Caco-2 (cell line): ENCODE data around the gene TXNDC9. TPM values are rescaled to one million over a fixed set of nuclear protein-coding genes. Genes with fewer than 3 reads are reported as not detected.

Source experiments
- BruUV-seq: library from RNA; stranded (reverse); fragments of 400-500 nt; replicated peaks from 2 replicates; lab custom pipeline; 2021; lab: Mats Ljungman, UMichigan
- CTCF ChIA-PET: fragments of 300-600 bp; sonication (Branson Sonifier 250); formaldehyde crosslinking; loops from one replicate; lab custom pipeline; 2022; ENCODE audit warnings: antibody characterized with exemption; lab: Charles Lee
- POLR2A ChIA-PET: fragments of 300-600 bp; sonication (Branson Sonifier 250); formaldehyde crosslinking; loops from one replicate; lab custom pipeline; 2022; ENCODE audit warnings: antibody characterized with exemption; lab: Charles Lee
- DNase-seq, 2 experiments: peaks; one replicate each; pipeline versions ENCODE4 v3.0.0 to v3.0.0-alpha.2; 2020 to 2022
- H3K27me3 ChIP-seq: replicated peaks from 2 replicates; pipeline ENCODE4 v1.6.0; 2011; ENCODE audit warnings: low read length; ENCODE audit not compliant: control insufficient read depth, insufficient read depth
- H3K36me3 ChIP-seq: 2 replicates; pipeline ENCODE4 v1.5.1; 2011; ENCODE audit warnings: low read length; ENCODE audit not compliant: control insufficient read depth, insufficient read depth
- H3K4me1 ChIP-seq: fragments of 250-450 bp; sonication (Bioruptor Pico); 2 replicates; pipeline ENCODE4 v1.5.1; 2020; ENCODE audit warnings: mild to moderate bottlenecking
- H3K4me3 ChIP-seq: 2 replicates; pipeline ENCODE4 v1.5.1; 2011; ENCODE audit warnings: low read depth, mild to moderate bottlenecking, control low read depth, low read length
- H3K9me3 ChIP-seq: fragments of 250-450 bp; sonication (Bioruptor Pico); 2 replicates; pipeline ENCODE4 v1.5.1; 2020; ENCODE audit warnings: mild to moderate bottlenecking, moderate library complexity
- H3K27ac Mint-ChIP-seq: one replicate; pipeline ENCODE4 v1.8.0; 2022; ENCODE audit warnings: mixed read lengths; ENCODE audit not compliant: unreplicated experiment
- H3K27me3 Mint-ChIP-seq: one replicate; pipeline ENCODE4 v1.8.0; 2022; ENCODE audit warnings: mixed read lengths; ENCODE audit not compliant: insufficient read depth, unreplicated experiment
- H3K36me3 Mint-ChIP-seq: one replicate; pipeline ENCODE4 v1.8.0; 2022; ENCODE audit warnings: mild to moderate bottlenecking, mixed read lengths; ENCODE audit not compliant: insufficient read depth, unreplicated experiment
- H3K4me1 Mint-ChIP-seq: one replicate; pipeline ENCODE4 v1.8.0; 2022; ENCODE audit warnings: low read depth, mixed read lengths; ENCODE audit not compliant: unreplicated experiment
- H3K4me3 Mint-ChIP-seq: one replicate; pipeline ENCODE4 v1.8.0; 2022; ENCODE audit warnings: mild to moderate bottlenecking, moderate library complexity, mixed read lengths; ENCODE audit not compliant: unreplicated experiment
- H3K9me3 Mint-ChIP-seq: one replicate; pipeline ENCODE4 v1.8.0; 2022; ENCODE audit warnings: mixed read lengths; ENCODE audit not compliant: unreplicated experiment
- intact Hi-C: fragments of 100-400 bp; cut with micrococcal nuclease; formaldehyde crosslinking; loops from one replicate; pipeline ENCODE4 v1.10.0; 2022; ENCODE audit not compliant: unreplicated experiment
- total RNA-seq: library from RNA; stranded (reverse); gene quantifications from 2 replicates; pipeline ENCODE4 v1.2.3, GENCODE V29; 2022
- TF ChIP-seq, protein P1 (sequence below), 2 experiments: fragments of 200-600 bp in 1 of 2; IDR thresholded peaks; 1 replicate in 1 of 2; 2 replicates in 1 of 2; pipeline versions ENCODE4 v1.5.1 to v1.8.0; 2011 to 2022; ENCODE audit warnings: antibody characterized with exemption in 1 of 2, control low read depth in 1 of 2, inconsistent platforms in 1 of 2, low read depth in 1 of 2, low read length in 1 of 2, mild to moderate bottlenecking in 1 of 2, moderate library complexity in 1 of 2; ENCODE audit not compliant: insufficient read depth in 1 of 2, severe bottlenecking in 1 of 2, unreplicated experiment in 1 of 2

The TXNDC9 gene
- total RNA-seq, 1 experiment from 2014 or later = 41.1 TPM

GRCh38 chr2:99297994-99298393 lies 38.1 kb downstream of the TXNDC9 start:
- Mint-ChIP-seq H3K27me3 (no peaks in the 10 kb centered on the region), H3K36me3 (no peaks in the 10 kb centered on the region), H3K4me3 (no peak overlapping the region), H3K9me3 (no peaks in the 10 kb centered on the region), H3K4me1 (no peaks in the 10 kb centered on the region), H3K27ac (no peak overlapping the region)
- BruUV-seq = no TSS peak
- ChIA-PET POLR2A (no interaction called here), CTCF (no interaction called here)
- intact Hi-C loops = no loop called here
- no peaks in the 10 kb centered on the region for H3K27me3 ChIP-seq
- DNase-seq = no peak
- TF ChIP-seq, protein P1, sequence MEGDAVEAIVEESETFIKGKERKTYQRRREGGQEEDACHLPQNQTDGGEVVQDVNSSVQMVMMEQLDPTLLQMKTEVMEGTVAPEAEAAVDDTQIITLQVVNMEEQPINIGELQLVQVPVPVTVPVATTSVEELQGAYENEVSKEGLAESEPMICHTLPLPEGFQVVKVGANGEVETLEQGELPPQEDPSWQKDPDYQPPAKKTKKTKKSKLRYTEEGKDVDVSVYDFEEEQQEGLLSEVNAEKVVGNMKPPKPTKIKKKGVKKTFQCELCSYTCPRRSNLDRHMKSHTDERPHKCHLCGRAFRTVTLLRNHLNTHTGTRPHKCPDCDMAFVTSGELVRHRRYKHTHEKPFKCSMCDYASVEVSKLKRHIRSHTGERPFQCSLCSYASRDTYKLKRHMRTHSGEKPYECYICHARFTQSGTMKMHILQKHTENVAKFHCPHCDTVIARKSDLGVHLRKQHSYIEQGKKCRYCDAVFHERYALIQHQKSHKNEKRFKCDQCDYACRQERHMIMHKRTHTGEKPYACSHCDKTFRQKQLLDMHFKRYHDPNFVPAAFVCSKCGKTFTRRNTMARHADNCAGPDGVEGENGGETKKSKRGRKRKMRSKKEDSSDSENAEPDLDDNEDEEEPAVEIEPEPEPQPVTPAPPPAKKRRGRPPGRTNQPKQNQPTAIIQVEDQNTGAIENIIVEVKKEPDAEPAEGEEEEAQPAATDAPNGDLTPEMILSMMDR (IDR thresholded peaks at IDR 0.05; ENCODE audit: insufficient read depth in 1 of 2, low read depth in 1 of 2, low read length in 1 of 2, severe bottlenecking in 1 of 2, unreplicated experiment in 1 of 2) = no peak
- no peak overlapping the region for H3K4me3 ChIP-seq
- peaks cover 4% of the 10 kb centered on the region; the same call in 1 of the 2 replicates for H3K4me1 ChIP-seq
- no peaks in the 10 kb centered on the region for H3K36me3 ChIP-seq
- no peaks in the 10 kb centered on the region for H3K9me3 ChIP-seq

DNA sequence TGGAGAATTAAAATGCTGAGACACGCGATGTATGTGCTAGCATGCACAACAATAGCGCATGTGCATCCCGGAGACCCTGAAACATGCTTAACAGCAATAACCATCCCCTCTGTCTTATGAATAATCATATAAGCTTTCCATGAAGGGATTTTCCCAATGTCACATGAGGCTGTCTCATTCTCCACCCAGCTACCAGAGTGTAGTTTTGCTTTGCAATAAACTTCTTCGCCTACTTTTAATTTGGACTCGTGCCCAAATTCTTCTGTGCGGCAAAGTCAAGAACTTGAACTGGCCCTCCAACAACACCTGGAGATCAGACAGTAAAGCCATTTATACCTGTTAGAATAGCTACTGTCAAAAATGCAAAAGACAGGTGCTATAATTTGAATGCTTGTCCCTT lies 50.6 kb downstream of the TXNDC9 start:
- H3K9me3 ChIP-seq = no peaks in the 10 kb centered on the region; the same call in 1 of the 2 replicates
- ChIA-PET CTCF (no interaction called here), POLR2A (no interaction called here)
- H3K4me1 ChIP-seq = no peaks in the 10 kb centered on the region
- no peak overlapping the region for H3K4me3 Mint-ChIP-seq
- no peak overlapping the region for H3K27ac Mint-ChIP-seq
- intact Hi-C loops = no loop called here
- H3K27me3 ChIP-seq = no peaks in the 10 kb centered on the region
- H3K36me3 ChIP-seq = no peaks in the 10 kb centered on the region
- peaks cover 1% of the 10 kb centered on the region for H3K27me3 Mint-ChIP-seq
- no peak overlapping the region for H3K4me3 ChIP-seq
- BruUV-seq = no TSS peak
- TF ChIP-seq, protein P1 (IDR thresholded peaks at IDR 0.05; ENCODE audit: insufficient read depth in 1 of 2, low read depth in 1 of 2, low read length in 1 of 2, severe bottlenecking in 1 of 2, unreplicated experiment in 1 of 2) = no peak
- H3K9me3 Mint-ChIP-seq = peaks cover 5% of the 10 kb centered on the region
- no peaks in the 10 kb centered on the region for H3K4me1 Mint-ChIP-seq
- no peak for DNase-seq
- H3K36me3 Mint-ChIP-seq = no peaks in the 10 kb centered on the region

GRCh38 chr2:99279969-99280695 lies 56.0 kb downstream of the TXNDC9 start:
- Histone ChIP-seq H3K36me3 (no peaks in the 10 kb centered on the region), H3K9me3 (peaks cover 22% of the 10 kb centered on the region), H3K27me3 (no peaks in the 10 kb centered on the region), H3K4me3 (no peak overlapping the region), H3K4me1 (peaks cover 12% of the 10 kb centered on the region)
- Mint-ChIP-seq H3K9me3 (peaks cover 28% of the 10 kb centered on the region), H3K27me3 (no peaks in the 10 kb centered on the region), H3K4me1 (peaks cover 7% of the 10 kb centered on the region), H3K4me3 (no peak overlapping the region), H3K36me3 (peaks cover 14% of the 10 kb centered on the region), H3K27ac (no peak overlapping the region)
- intact Hi-C loops = no loop called here
- ChIA-PET CTCF (no interaction called here), POLR2A (no interaction called here)
- no TSS peak for BruUV-seq
- TF ChIP-seq, protein P1 (IDR thresholded peaks at IDR 0.05; ENCODE audit: insufficient read depth in 1 of 2, low read depth in 1 of 2, low read length in 1 of 2, severe bottlenecking in 1 of 2, unreplicated experiment in 1 of 2) = no peak
- DNase-seq = no peak
